Coronary artery (tissue), 2 donors: Measurements from ENCODE around the gene ASPRV1.

Source experiments
- DNase-seq: peaks from one replicate; pipeline ENCODE4 v3.0.0-alpha.2; 2017; ENCODE audit warnings: low spot score
- H3K27ac ChIP-seq, 2 donors: fragments of 200-600 bp; sonication (generic); one replicate each; pipeline ENCODE4 v1.5.1; 2016 to 2019
- H3K4me3 ChIP-seq: fragments of 200-600 bp; sonication (generic); 2 replicates; pipeline ENCODE4 v1.5.1; 2016; ENCODE audit warnings: mild to moderate bottlenecking, moderate library complexity
- TF ChIP-seq, protein P1 (sequence below): fragments of 200-600 bp; sonication (generic); IDR thresholded peaks from one replicate; pipeline ENCODE4 v1.5.1; 2019; ENCODE audit warnings: antibody characterized with exemption

The ASPRV1 gene

DNA sequence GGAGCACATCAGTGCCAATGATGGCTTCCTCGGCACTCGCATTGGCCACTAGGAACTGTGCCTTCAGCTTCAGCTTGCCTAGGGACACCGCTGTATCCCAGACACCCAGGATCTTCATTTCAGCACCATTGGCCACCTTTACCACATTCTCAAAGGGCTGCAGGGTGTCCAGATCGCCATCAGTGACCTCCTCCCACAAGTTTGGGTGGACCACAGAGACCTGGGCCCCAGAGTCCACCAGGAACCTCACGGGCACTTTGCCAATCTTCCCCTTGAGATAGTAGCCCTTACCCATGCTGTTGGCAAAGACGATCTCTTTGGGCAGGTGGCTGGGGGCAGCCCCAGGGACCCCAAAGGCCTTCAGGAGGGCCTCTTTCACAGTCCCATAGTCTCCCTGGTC lies 610 bp downstream of the ASPRV1 start:
- TF ChIP-seq, protein P1, sequence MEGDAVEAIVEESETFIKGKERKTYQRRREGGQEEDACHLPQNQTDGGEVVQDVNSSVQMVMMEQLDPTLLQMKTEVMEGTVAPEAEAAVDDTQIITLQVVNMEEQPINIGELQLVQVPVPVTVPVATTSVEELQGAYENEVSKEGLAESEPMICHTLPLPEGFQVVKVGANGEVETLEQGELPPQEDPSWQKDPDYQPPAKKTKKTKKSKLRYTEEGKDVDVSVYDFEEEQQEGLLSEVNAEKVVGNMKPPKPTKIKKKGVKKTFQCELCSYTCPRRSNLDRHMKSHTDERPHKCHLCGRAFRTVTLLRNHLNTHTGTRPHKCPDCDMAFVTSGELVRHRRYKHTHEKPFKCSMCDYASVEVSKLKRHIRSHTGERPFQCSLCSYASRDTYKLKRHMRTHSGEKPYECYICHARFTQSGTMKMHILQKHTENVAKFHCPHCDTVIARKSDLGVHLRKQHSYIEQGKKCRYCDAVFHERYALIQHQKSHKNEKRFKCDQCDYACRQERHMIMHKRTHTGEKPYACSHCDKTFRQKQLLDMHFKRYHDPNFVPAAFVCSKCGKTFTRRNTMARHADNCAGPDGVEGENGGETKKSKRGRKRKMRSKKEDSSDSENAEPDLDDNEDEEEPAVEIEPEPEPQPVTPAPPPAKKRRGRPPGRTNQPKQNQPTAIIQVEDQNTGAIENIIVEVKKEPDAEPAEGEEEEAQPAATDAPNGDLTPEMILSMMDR = no peak
- Histone ChIP-seq H3K4me3 (no peak overlapping the region), H3K27ac (no peak overlapping the region)
- DNase-seq = no peak

DNA sequence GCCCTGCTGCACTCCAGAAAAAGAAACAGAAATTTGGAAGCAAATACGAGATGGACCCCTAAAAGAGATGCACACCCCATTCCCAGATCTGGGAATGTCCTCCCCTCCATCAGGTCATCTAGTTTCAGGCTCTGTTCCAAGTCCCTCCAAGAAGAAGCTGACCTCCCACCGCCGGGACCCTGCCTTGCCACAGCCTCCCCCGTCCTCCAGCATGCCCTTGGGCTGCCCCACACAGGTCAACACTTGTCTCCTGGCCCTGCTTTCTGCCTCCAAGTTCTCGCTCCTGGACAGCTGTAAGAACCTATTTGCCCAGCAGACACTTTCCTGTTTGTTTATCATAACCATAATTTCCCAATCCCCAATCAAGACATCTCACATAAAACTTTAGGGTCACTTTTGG lies 2.0 kb downstream of the ASPRV1 start:
- TF ChIP-seq, protein P1 = no peak
- DNase-seq = no peak
- Histone ChIP-seq H3K27ac (no peak overlapping the region), H3K4me3 (no peak overlapping the region)

DNA sequence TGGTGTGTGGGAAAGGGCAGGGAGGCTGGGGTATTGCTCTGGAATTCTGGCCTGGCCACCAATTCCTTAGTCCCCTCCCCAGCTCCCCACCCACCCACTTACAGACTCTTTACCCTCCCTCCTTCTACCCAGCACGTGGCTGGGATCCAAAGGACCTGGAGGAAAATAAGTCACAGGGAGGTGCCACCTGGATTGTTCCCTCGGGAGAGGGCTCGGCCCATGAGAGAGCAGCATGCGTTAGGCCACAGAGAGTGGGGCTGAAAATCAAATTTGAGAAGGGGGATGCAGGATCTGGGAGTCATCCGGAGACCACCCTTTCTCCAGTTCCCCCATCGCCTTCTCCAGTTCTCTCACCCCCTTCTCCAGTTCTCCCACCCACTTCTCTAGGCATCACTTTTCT lies 3.0 kb downstream of the ASPRV1 start:
- no peak for DNase-seq
- TF ChIP-seq, protein P1 = no peak
- no peak overlapping the region for H3K4me3 ChIP-seq
- H3K27ac ChIP-seq = no peak overlapping the region

DNA sequence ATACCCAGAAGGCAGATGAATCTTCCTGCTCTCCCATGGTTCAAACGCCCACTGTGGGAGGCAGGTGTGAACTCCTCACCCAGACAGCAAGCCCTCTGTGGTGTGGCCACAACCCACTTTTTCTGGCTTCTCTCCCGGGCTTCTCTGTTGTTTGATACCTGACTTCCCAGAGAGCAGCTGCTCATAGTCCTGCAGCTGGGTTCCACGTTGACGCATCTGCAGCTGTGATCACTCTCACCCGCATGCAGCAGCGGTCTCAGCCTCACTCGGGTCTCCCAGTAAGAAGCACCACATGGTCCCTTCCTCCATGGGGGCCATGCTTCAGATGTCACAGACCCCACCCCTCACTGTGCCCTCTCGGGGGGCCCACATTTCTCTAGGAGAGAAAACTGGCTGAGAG lies 3.5 kb downstream of the ASPRV1 start:
- Histone ChIP-seq H3K27ac (no peak overlapping the region), H3K4me3 (no peak overlapping the region)
- DNase-seq = no peak
- TF ChIP-seq, protein P1 = no peak

DNA sequence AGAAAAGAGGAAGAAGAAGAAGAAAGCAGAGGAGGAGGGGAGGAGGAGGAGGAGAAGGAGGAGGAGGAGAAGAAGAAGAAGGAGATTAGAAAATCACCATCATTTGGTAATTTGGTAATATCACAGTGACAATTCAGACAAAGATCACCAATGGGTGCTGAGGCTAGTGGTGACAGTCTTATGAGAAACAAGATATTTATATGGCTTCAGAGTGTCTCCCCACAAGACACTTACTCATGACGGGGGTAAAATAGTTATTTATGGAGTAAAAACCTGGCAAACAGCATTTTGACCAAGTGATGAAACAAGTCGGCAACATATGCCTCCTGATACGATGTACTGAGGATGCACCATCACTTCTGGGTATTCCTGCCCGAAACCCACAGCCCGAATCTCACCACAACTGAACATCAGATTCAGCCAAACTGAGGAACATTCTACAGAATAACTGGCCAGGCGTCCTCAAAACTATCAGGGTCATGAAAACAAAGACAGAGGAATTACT lies 4.9 kb downstream of the ASPRV1 start:
- no peak for DNase-seq
- H3K4me3 ChIP-seq = no peak overlapping the region
- no peak overlapping the region for H3K27ac ChIP-seq
- TF ChIP-seq, protein P1 = no peak

DNA sequence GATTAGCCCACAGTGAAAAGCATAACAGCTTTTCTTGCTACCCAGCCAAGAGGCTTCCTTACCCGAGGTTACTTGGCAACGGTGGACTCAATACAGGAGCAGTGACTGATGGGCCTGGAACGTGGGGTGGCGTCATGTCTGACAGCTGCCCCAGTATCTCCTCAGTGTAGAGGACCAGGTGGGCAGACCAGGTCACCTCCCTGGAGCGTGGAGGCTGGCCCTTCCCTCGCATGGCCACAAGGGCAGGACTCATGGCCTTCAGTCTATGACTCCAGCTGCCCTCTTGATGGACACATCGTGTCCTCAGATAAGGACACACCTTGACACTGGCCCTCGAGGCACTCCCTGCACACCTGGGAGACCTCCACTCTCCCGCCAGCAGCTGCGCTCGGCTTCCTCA lies 6.4 kb downstream of the ASPRV1 start:
- no peak for DNase-seq
- TF ChIP-seq, protein P1 = no peak
- Histone ChIP-seq H3K4me3 (no peak overlapping the region), H3K27ac (no peak overlapping the region)

DNA sequence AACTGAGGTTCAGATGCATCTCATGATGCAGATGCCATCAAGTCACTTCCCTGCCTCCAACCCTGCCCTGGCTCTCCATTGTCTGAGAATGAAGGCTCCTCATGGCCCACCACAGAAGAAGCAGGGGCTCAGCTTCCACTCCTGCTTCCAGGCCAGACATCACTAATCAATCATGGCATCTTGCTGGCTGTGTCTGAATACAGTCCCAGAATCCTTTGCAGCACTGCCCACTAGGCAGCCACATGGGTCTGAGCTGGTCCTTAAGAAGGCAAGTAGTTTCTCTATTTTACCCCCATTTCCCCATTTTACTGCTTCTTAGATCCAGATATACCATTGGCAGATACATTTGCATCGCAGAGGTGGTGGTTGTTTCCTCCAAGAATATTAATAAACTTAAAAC lies 7.3 kb downstream of the ASPRV1 start:
- Histone ChIP-seq H3K4me3 (no peak overlapping the region), H3K27ac (no peak overlapping the region)
- DNase-seq = no peak
- TF ChIP-seq, protein P1 = no peak
